SU-DHL-6 (cell line): ENCODE measurements around the gene DDI1.

Source experiments
- H2AFZ ChIP-seq: fragments of 200-600 bp; sonication (generic); 2 replicates; pipeline ENCODE4 v1.6.1; 2014; ENCODE audit warnings: low read depth, mild to moderate bottlenecking, moderate library complexity, mixed read lengths, antibody characterized with exemption, low read length; ENCODE audit not compliant: severe bottlenecking
- H3F3A ChIP-seq: fragments of 200-600 bp; shearing (Covaris generic); 2 replicates; pipeline ENCODE4 v1.6.0; 2016; ENCODE audit warnings: antibody characterized with exemption, mild to moderate bottlenecking; ENCODE audit not compliant: insufficient read depth
- H3K27ac ChIP-seq: fragments of 200-600 bp; sonication (generic); 2 replicates; pipeline ENCODE4 v1.5.1; 2016; ENCODE audit warnings: low read depth, mild to moderate bottlenecking, low read length, moderate library complexity, mixed read lengths
- H3K27me3 ChIP-seq: fragments of 200-600 bp; sonication (generic), shearing (Covaris generic); 2 replicates; pipeline ENCODE4 v1.6.0; 2014; ENCODE audit warnings: mild to moderate bottlenecking, low read length
- H3K36me3 ChIP-seq: fragments of 200-600 bp; sonication (generic); 2 replicates; pipeline ENCODE4 v1.6.1; 2014; ENCODE audit warnings: mild to moderate bottlenecking, low read length, mixed read lengths
- H3K4me2 ChIP-seq: fragments of 300-600, 200-600 bp; shearing (Covaris generic), sonication (generic); 2 replicates; pipeline ENCODE4 v1.6.0; 2014; ENCODE audit warnings: low read length, low read depth, mild to moderate bottlenecking; ENCODE audit not compliant: poor library complexity, severe bottlenecking
- H3K4me3 ChIP-seq: fragments of 200-600 bp; sonication (generic); 2 replicates; pipeline ENCODE4 v1.5.1; 2014; ENCODE audit warnings: antibody characterized with exemption, low read length, mild to moderate bottlenecking, mixed read lengths; ENCODE audit not compliant: insufficient read depth, poor library complexity, severe bottlenecking
- H3K79me2 ChIP-seq: fragments of 200-600 bp; sonication (generic); 2 replicates; pipeline ENCODE4 v1.6.1; 2014; ENCODE audit warnings: mild to moderate bottlenecking, low read length, moderate library complexity; ENCODE audit not compliant: insufficient read depth
- H3K9ac ChIP-seq: fragments of 200-600 bp; sonication (generic); 2 replicates; pipeline ENCODE4 v1.7.0; 2014; ENCODE audit warnings: mild to moderate bottlenecking, low read length
- H3K9me2 ChIP-seq: fragments of 200-600 bp; sonication (generic); replicated peaks from 2 replicates; pipeline ENCODE4 v1.6.1; 2014; ENCODE audit warnings: low read length; ENCODE audit not compliant: insufficient read depth
- H3K9me3 ChIP-seq: fragments of 200-600 bp; sonication (generic); 2 replicates; pipeline ENCODE4 v1.6.1; 2014; ENCODE audit warnings: low read length, mixed read lengths; ENCODE audit not compliant: insufficient read depth
- H4K20me1 ChIP-seq: fragments of 200-600 bp; sonication (generic); 2 replicates; pipeline ENCODE4 v1.6.1; 2014; ENCODE audit warnings: low read depth, mild to moderate bottlenecking, antibody characterized with exemption, low read length, moderate library complexity, mixed read lengths
- EZH2phosphoT487 ChIP-seq: fragments of 200-600 bp; sonication (generic), shearing (Covaris generic); conservative IDR thresholded peaks from 2 replicates; pipeline ENCODE4 v1.6.1; 2018; ENCODE audit warnings: mild to moderate bottlenecking, antibody characterized with exemption, low read length, moderate library complexity, mixed read lengths
- TF ChIP-seq, protein P1 (sequence below): fragments of 200-600 bp; sonication (generic); IDR thresholded peaks from one replicate; pipeline ENCODE4 v1.5.1; 2017; ENCODE audit warnings: antibody characterized with exemption, mild to moderate bottlenecking, low read length, moderate library complexity; ENCODE audit not compliant: insufficient read depth, poor library complexity, severe bottlenecking

The DDI1 gene

DNA sequence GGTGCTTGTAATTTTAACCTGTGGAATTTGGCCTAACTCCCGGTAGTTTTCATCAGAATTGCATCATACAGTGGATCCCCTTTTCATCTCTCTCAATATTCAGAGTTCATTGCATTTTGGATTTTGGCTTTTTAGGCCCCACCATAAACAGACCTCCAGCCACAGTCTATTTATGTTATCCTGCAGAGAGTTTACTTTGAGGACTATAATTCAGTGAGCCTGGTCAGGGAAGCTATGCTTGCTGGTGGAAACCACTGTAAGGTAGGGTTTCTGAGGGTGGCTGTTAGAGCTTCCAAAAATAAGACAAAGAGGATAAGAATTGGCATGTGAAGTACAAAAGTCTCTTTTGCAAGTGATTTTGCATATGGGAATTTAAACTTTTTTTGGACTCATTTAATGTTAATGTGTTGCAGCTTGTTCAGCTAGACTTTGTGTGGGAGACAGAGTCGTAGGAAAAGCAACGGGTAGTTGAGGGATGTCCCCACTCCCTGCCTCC is 34.8 kb upstream of the DDI1 start:
- no peaks in the 10 kb centered on the region for H3K27me3 ChIP-seq
- no peak overlapping the region for H3K4me3 ChIP-seq
- no peaks in the 10 kb centered on the region for H3K9me3 ChIP-seq
- no peaks in the 10 kb centered on the region for H3K9me2 ChIP-seq
- H3K27ac ChIP-seq = no peak overlapping the region
- H2AFZ ChIP-seq = no peak overlapping the region
- TF ChIP-seq, protein P1, sequence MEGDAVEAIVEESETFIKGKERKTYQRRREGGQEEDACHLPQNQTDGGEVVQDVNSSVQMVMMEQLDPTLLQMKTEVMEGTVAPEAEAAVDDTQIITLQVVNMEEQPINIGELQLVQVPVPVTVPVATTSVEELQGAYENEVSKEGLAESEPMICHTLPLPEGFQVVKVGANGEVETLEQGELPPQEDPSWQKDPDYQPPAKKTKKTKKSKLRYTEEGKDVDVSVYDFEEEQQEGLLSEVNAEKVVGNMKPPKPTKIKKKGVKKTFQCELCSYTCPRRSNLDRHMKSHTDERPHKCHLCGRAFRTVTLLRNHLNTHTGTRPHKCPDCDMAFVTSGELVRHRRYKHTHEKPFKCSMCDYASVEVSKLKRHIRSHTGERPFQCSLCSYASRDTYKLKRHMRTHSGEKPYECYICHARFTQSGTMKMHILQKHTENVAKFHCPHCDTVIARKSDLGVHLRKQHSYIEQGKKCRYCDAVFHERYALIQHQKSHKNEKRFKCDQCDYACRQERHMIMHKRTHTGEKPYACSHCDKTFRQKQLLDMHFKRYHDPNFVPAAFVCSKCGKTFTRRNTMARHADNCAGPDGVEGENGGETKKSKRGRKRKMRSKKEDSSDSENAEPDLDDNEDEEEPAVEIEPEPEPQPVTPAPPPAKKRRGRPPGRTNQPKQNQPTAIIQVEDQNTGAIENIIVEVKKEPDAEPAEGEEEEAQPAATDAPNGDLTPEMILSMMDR = no peak
- TF ChIP-seq EZH2phosphoT487 = no peak
- H4K20me1 ChIP-seq = no peaks in the 10 kb centered on the region
- no peak overlapping the region for H3K4me2 ChIP-seq
- no peaks in the 10 kb centered on the region for H3K36me3 ChIP-seq
- no peaks in the 10 kb centered on the region for H3K79me2 ChIP-seq
- H3F3A ChIP-seq = no peaks in the 10 kb centered on the region
- no peak overlapping the region for H3K9ac ChIP-seq

DNA sequence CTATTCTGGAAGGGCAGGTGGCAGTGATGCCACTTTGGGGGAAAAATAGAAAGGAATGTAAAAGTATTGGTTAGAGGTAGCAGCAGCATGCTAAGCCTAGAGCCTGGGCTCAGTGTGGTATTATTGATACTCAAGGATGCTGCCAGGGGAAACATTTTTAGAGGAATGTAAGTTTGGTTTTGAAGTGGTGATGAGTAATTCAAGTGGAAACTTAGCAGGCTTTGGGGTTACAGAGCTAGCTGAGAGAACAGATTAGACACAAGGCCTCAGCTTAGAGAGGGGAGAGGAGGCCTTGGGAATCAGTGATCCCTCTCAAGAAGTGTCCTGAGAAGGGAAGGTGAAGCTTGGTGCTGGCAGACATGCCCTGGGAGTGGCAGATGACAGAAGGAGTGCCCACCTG is 32.9 kb upstream of the DDI1 start:
- Histone ChIP-seq H3K36me3 (no peaks in the 10 kb centered on the region), H3K27ac (no peak overlapping the region)

DNA sequence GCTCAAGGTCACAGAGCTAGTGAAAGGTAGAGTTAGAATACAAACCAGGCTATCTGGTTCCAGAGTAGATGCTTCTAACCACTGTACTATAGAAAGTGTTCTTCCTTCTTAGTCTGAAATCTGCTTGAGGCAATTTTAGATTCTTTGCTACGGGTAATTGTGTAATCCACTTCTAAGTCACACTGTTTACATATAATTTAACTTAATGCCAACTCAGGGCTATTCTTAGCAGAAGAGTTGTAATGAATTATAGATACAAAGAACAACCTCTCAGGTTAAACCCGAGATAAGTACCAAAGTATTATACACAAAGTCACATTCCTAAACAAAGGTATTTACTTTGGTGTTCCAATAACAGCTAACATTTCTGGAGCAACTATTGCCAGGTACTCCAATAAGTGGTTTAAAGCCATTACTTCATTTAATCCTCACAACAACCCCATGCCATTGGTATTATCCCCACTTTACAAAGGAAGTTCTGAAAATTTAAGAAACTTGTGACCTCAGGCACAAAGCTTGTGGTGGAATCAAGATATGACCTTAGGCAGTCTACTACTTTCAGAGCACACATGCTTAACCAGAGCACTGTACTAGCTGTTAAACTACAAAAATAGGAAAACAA is 31.1 kb upstream of the DDI1 start:
- H3K36me3 ChIP-seq = no peaks in the 10 kb centered on the region
- H3K27ac ChIP-seq = no peak overlapping the region
- H3K27me3 ChIP-seq = no peaks in the 10 kb centered on the region
- H4K20me1 ChIP-seq = no peaks in the 10 kb centered on the region
- no peaks in the 10 kb centered on the region for H3F3A ChIP-seq
- H3K4me2 ChIP-seq = no peak overlapping the region
- H3K9me3 ChIP-seq = no peaks in the 10 kb centered on the region
- H2AFZ ChIP-seq = no peak overlapping the region
- H3K4me3 ChIP-seq = no peak overlapping the region
- no peaks in the 10 kb centered on the region for H3K9me2 ChIP-seq
- no peaks in the 10 kb centered on the region for H3K79me2 ChIP-seq
- H3K9ac ChIP-seq = no peak overlapping the region
- TF ChIP-seq, protein P1 = no peak
- TF ChIP-seq EZH2phosphoT487 = no peak

More for the DNA sequence above, 32.9 kb upstream of the DDI1 start:
- no peak overlapping the region for H3K4me2 ChIP-seq
- H3K9me3 ChIP-seq = no peaks in the 10 kb centered on the region
- TF ChIP-seq, protein P1 = no peak
- no peak for TF ChIP-seq EZH2phosphoT487
- H3K79me2 ChIP-seq = no peaks in the 10 kb centered on the region
- H3K9ac ChIP-seq = no peak overlapping the region
- H3F3A ChIP-seq = no peaks in the 10 kb centered on the region
- H3K9me2 ChIP-seq = no peaks in the 10 kb centered on the region
- H3K27me3 ChIP-seq = no peaks in the 10 kb centered on the region
- no peaks in the 10 kb centered on the region for H4K20me1 ChIP-seq
- no peak overlapping the region for H2AFZ ChIP-seq
- no peak overlapping the region for H3K4me3 ChIP-seq
